Neural progenitor cell (in vitro differentiated cells): ENCODE measurements around the gene MT1H.
"Not testable (repeated sequence)": the region's sequence is repeated elsewhere in the genome, so short reads cannot be mapped to it uniquely, and the experiment has no call there.

Source experiments
- CTCF ChIP-seq: fragments of 200-600 bp; sonication (generic); IDR thresholded peaks from 2 replicates; pipeline ENCODE4 v1.5.1; 2017; ENCODE audit warnings: antibody characterized with exemption, mild to moderate bottlenecking
- EZH2 ChIP-seq: fragments of 200-600 bp; sonication (generic); IDR thresholded peaks from 2 replicates; pipeline ENCODE4 v1.6.1; 2017; ENCODE audit warnings: antibody characterized with exemption, mild to moderate bottlenecking, moderate library complexity
- EZH2phosphoT487 ChIP-seq: fragments of 200-600 bp; sonication (generic); IDR thresholded peaks from 2 replicates; pipeline ENCODE4 v1.6.1; 2017; ENCODE audit warnings: antibody characterized with exemption

- TF ChIP-seq CTCF, EZH2, EZH2phosphoT487: not testable (repeated sequence)
These were observed 47.9 kb downstream of the MT1H start for GRCh38 chr16:56717532-56717931.
